ENCODE data around the gene EXOC4.
"Not testable (repeated sequence)": the region's sequence is repeated elsewhere in the genome, so short reads cannot be mapped to it uniquely, and the experiment has no call there.

The EXOC4 gene

DNA sequence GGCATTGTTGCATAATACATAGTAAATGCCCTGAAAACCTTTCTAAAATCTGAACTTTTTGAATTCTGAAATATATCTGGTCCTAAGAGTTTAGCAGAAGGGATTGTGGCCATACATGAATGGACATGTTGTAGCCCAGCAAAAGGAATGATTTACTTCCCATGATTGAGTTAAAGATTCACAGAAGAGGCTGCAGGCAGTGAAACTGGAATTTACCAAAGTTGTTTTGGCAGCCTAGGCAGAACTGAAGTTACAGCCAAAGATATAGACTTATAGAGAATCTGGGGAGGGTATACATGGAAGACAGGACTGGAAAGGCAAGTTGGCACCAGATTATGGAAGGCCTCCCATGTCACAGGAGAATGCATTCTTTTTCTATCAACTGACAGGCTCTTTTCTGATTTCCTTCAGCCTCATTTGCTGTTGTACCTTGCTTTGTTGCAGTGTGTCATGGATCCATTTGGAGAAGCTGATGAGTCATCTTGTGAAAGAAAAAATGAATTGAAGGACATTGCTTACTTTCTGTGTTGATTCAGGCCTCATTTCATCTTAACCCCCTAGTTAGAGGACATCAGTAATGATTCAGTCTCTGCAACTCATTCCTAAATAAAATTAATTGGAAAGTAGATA is 518.1 kb downstream of the EXOC4 start:
- Histone ChIP-seq H3K27ac (no peak overlapping the region), H3K27me3 (no peaks in the 10 kb centered on the region), H4K20me1 (no peaks in the 10 kb centered on the region), H3K4me2 (no peak overlapping the region), H3K9me3 (no peaks in the 10 kb centered on the region), H3K4me1 (no peaks in the 10 kb centered on the region), H3K4me3 (no peak overlapping the region), H3K36me3 (no peaks in the 10 kb centered on the region), H3K9ac (no peak overlapping the region)
- TF ChIP-seq Cebpa-rat (IDR thresholded peaks at IDR 0.05), result no peak

DNA sequence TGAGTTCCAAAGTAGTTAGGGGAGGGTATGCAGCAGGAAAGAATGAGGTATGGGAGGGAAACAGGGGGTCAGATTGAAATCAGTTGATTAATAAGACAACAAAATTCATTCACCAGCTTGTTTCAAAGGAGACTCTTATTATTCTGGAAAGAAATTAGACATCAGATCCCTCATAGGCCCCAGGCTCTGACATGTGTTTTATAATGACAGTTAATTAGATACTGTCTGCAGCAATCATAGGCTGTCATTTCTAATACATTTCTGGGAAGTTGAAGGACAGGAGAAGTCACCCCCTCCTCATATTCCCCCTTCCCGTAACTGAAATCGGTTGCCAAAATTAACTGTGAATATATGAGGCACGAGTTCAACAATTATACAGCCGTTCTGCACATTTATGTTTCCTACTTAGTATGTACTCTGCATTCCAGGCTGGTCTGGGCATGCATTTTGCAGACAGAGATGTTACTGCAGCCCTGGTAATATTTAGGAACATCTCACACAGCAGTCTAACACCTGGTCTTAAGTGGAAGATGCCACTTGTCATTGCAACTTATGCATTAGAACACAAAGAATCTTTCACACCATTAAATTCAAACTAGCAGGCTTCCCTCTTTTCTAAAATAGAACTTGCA is 519.0 kb downstream of the EXOC4 start:
- Histone ChIP-seq H3K4me1 (no peaks in the 10 kb centered on the region), H4K20me1 (no peaks in the 10 kb centered on the region), H3K27ac (no peak overlapping the region), H3K9ac (no peak overlapping the region), H3K9me3 (no peaks in the 10 kb centered on the region), H3K4me2 (no peak overlapping the region), H3K4me3 (no peak overlapping the region), H3K36me3 (no peaks in the 10 kb centered on the region), H3K27me3 (no peaks in the 10 kb centered on the region)
- TF ChIP-seq Cebpa-rat (IDR thresholded peaks at IDR 0.05), result no peak

DNA sequence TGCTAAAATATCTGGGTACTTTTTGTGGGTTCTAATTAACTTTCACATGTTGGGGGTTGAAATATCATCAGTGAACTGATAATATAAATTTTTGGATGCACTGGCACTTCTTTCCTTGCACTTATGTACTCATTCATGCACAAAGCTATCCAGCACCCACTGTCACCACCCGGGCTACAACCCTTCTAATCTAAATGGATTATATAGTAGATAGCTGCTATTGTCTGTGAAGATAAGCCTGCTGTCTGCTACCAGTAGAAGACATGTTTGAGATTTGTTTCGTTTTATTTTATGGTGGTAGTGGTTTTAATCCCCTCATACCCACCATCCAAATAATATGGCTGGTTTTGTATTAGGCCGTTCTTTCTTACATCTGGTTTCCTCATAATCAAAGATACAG is 520.7 kb downstream of the EXOC4 start:
- TF ChIP-seq Cebpa-rat (IDR thresholded peaks at IDR 0.05), result no peak
- no peak overlapping the region for H3K4me2 ChIP-seq
- H3K27me3 ChIP-seq, result no peaks in the 10 kb centered on the region
- H3K27ac ChIP-seq, result no peak overlapping the region
- H4K20me1 ChIP-seq, result no peaks in the 10 kb centered on the region
- H3K4me1 ChIP-seq, result no peaks in the 10 kb centered on the region
- H3K36me3 ChIP-seq, result no peaks in the 10 kb centered on the region
- H3K9ac ChIP-seq, result no peak overlapping the region
- H3K4me3 ChIP-seq, result no peak overlapping the region
- H3K9me3 ChIP-seq, result no peaks in the 10 kb centered on the region

DNA sequence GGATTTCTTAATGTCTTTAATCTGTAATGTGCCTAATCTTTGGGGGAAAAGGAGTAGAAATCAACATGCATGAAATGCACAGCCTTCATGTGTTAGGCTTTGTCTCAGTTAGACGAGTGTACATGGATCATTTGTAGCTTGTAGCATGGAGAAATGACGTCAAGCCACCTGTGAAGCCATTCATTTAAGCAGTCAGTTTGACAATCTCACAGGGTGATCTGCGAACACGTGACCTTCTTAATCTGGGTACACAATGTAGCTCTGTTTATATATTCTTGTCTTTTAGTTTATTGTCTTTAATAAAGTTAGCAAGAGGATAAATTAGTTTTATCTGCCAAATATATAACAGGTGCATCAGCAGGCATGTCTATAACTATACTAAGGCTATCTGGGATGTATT is 522.3 kb downstream of the EXOC4 start:
- no peak overlapping the region for H3K4me2 ChIP-seq
- no peaks in the 10 kb centered on the region for H3K4me1 ChIP-seq
- H3K27ac ChIP-seq, result no peak overlapping the region
- no peaks in the 10 kb centered on the region for H4K20me1 ChIP-seq
- no peaks in the 10 kb centered on the region for H3K27me3 ChIP-seq
- no peak for TF ChIP-seq Cebpa-rat (IDR thresholded peaks at IDR 0.05)
- no peak overlapping the region for H3K9ac ChIP-seq
- H3K36me3 ChIP-seq, result 0 out of 2 replicates have a peak, but pooled peaks cover 8% of the 10 kb centered on the region
- no peak overlapping the region for H3K4me3 ChIP-seq
- peaks cover 13% of the 10 kb centered on the region for H3K9me3 ChIP-seq

DNA sequence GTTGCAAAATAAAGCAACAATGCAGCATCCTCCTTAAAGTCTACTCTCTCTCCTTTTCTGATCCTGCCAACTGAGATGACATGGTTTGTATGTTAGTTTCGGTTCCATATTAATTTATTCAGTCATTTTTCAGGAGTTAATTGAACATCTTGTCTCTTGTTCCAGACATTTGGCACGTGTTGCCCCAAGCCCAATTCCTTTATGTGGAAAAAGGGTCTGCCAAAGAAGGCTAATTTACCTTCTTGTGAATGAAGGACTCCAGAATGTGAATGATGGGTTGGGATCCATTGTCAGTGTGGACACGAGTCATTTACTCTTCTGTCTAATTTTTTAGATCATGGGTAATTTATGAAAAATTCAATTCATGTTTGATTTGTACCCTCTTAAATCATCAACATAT is 523.4 kb downstream of the EXOC4 start:
- H3K4me2 ChIP-seq, result no peak overlapping the region
- no peak overlapping the region for H3K27ac ChIP-seq
- no peaks in the 10 kb centered on the region for H4K20me1 ChIP-seq
- H3K27me3 ChIP-seq, result no peaks in the 10 kb centered on the region
- peaks cover 13% of the 10 kb centered on the region for H3K9me3 ChIP-seq
- no peaks in the 10 kb centered on the region for H3K4me1 ChIP-seq
- no peak overlapping the region for H3K9ac ChIP-seq
- TF ChIP-seq Cebpa-rat (IDR thresholded peaks at IDR 0.05), result no peak
- 0 out of 2 replicates have a peak, but pooled peaks cover 8% of the 10 kb centered on the region for H3K36me3 ChIP-seq
- H3K4me3 ChIP-seq, result no peak overlapping the region

DNA sequence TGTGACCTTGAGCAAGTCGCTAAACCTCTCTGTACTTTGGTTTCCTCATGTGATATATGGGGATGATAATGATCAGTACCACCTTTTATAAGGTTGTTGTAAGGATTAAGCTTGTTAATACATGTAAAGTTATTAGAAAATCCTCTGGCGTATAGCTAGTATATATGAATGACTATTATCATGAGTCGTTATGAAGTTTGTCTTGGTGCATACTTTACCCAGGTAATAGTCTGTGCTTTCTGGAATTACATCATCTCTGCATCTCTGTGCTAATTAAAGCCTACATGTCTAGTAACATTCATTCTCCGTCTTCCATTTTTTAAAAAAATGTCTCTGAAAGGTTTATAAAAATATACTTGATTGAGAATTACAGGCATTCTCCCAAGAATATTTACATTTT is 524.8 kb downstream of the EXOC4 start:
- Histone ChIP-seq H3K4me3 (no peak overlapping the region), H4K20me1 (no peaks in the 10 kb centered on the region), H3K9me3 (peaks cover 13% of the 10 kb centered on the region), H3K36me3 (0 out of 2 replicates have a peak, but pooled peaks cover 8% of the 10 kb centered on the region), H3K4me1 (no peaks in the 10 kb centered on the region), H3K9ac (no peak overlapping the region), H3K27me3 (no peaks in the 10 kb centered on the region), H3K27ac (no peak overlapping the region), H3K4me2 (no peak overlapping the region)
- no peak for TF ChIP-seq Cebpa-rat (IDR thresholded peaks at IDR 0.05)

DNA sequence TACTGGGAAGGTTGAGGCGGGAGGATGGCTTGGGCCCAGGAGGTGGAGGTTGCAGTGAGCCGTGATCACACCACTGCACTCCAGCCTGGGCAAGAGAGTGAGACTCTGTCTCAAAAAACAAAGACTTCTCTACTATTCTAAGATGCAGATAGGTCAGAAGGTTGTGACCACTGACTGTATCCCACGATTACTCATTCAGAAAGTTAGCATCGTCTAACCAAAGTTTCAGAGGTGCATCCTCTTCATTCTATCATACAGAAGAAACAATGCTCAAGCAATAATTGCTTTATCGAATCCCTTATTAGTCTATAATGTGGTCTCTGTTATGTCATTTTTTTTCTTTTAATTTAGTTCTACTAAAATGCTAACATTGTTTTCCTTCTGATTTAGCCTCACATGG is 525.6 kb downstream of the EXOC4 start:
- no peaks in the 10 kb centered on the region for H3K4me1 ChIP-seq
- H3K9me3 ChIP-seq, result peaks cover 13% of the 10 kb centered on the region
- no peak overlapping the region for H3K27ac ChIP-seq
- H3K9ac ChIP-seq, result no peak overlapping the region
- H4K20me1 ChIP-seq, result no peaks in the 10 kb centered on the region
- TF ChIP-seq Cebpa-rat (IDR thresholded peaks at IDR 0.05), result no peak
- H3K36me3 ChIP-seq, result 0 out of 2 replicates have a peak, but pooled peaks cover 8% of the 10 kb centered on the region
- no peaks in the 10 kb centered on the region for H3K27me3 ChIP-seq
- H3K4me3 ChIP-seq, result no peak overlapping the region
- no peak overlapping the region for H3K4me2 ChIP-seq

DNA sequence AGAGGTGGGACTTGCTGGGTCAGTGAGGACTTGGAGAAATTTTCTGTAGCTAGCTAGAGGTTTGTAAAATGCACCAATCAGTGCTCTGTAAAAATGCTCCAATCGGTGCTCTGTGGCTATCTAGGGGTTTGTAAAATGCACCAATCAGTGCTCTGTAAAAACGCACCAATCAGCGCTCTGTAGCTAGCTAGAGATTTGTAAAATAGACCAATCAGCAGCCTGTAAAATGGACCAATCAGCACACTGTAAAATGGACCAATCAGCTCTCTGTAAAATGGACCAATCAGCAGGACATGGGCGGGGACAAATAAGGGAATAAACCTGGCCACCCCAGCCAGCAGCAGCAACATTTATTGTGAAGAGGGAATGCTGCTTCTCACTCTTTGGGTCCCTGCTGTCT is 526.7 kb downstream of the EXOC4 start:
- not testable (repeated sequence) for H3K4me1 ChIP-seq, H3K9ac ChIP-seq, H3K27ac ChIP-seq, H4K20me1 ChIP-seq, H3K4me2 ChIP-seq, H3K4me3 ChIP-seq, H3K27me3 ChIP-seq, H3K36me3 ChIP-seq
- peaks cover 13% of the 10 kb centered on the region for H3K9me3 ChIP-seq

DNA sequence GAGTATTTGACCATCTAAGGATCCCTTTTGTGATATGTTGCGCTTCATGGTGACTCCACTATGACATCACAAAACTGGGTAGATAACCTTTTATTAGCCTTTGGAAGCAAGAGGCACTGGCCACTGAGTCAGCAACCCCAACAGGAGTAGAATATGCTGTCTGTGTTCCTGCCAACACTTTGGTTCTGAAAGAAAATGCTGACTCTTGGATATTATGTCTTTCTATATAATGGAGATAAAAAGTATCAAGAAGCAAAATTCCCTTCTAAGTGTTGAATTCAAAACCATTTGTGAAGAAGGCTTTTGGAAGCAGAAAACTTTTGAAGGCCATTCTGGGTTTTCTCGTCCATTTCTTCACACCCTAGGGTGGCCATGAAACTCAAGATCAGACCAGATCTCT is 528.0 kb downstream of the EXOC4 start:
- H3K27me3 ChIP-seq, result no peaks in the 10 kb centered on the region
- H3K9ac ChIP-seq, result no peak overlapping the region
- TF ChIP-seq Cebpa-rat (IDR thresholded peaks at IDR 0.05), result no peak
- peaks cover 13% of the 10 kb centered on the region for H3K9me3 ChIP-seq
- no peaks in the 10 kb centered on the region for H3K4me1 ChIP-seq
- no peak overlapping the region for H3K4me3 ChIP-seq
- no peaks in the 10 kb centered on the region for H4K20me1 ChIP-seq
- no peak overlapping the region for H3K27ac ChIP-seq
- H3K4me2 ChIP-seq, result no peak overlapping the region
- H3K36me3 ChIP-seq, result 0 out of 2 replicates have a peak, but pooled peaks cover 8% of the 10 kb centered on the region

DNA sequence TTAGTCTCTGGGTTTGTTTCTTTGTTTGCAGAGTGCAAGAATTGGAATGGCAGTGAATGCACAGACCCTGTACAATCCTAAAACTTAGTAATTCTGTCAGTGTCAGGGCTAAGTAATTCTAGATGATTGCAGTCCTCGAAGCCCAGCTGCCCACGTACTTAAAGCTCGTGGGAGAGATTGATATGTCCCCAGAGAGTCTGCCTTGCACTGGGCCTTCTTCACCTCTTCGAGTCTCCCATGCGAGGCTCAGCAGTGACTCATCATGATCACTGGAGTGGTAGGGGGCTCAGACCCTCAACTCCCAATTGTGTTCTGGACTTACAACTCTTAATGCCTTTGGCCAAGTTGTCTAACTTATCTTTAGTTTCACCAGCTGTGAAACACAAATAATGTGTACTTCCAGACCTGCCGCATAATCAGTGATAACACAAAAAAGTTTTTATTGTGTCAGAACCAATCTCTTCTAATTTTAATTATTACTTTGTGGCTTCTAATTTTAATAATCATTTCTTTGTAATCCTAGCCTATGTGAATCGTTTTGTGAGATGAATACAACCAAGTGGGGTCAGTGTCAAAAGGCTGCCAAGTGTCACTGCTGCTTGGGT is 528.7 kb downstream of the EXOC4 start:
- H3K4me3 ChIP-seq, result no peak overlapping the region
- H3K4me2 ChIP-seq, result no peak overlapping the region
- no peaks in the 10 kb centered on the region for H4K20me1 ChIP-seq
- peaks cover 13% of the 10 kb centered on the region for H3K9me3 ChIP-seq
- H3K4me1 ChIP-seq, result no peaks in the 10 kb centered on the region
- no peak overlapping the region for H3K9ac ChIP-seq
- no peaks in the 10 kb centered on the region for H3K27me3 ChIP-seq
- H3K36me3 ChIP-seq, result 0 out of 2 replicates have a peak, but pooled peaks cover 8% of the 10 kb centered on the region
- no peak overlapping the region for H3K27ac ChIP-seq
- no peak for TF ChIP-seq Cebpa-rat (IDR thresholded peaks at IDR 0.05)

Data from BLaER1 (cell line).